Daoy (cell line): ENCODE measurements around the gene ENDOG. TPM values are rescaled to one million over a fixed set of nuclear protein-coding genes. Genes with fewer than 3 reads are reported as not detected.
A peak's percentile ranks its signal among the peaks of the same experiment; 100 is the strongest.
"Not testable (repeated sequence)": the region's sequence is repeated elsewhere in the genome, so short reads cannot be mapped to it uniquely, and the experiment has no call there.

ENCODE experiments used
- DNase-seq: peaks from one replicate; pipeline ENCODE4 v3.0.0-alpha.2; 2015; ENCODE audit warnings: low read depth
- total RNA-seq: library from RNA; depleted of rRNA; stranded (reverse); fragments of >200 nt; shearing (Covaris generic); gene quantifications from 2 replicates; pipeline ENCODE4 v1.2.3, GENCODE V29; 2014; rRNA removed

ENDOG gene
- total RNA-seq = 14.1 and 17.8 TPM in 2 replicates

GRCh38 chr9:128818099-128818838, at the start of gene ENDOG:
ENDOG (plus strand) TSS chr9:128818500; CDS start chr9:128818685, 185 bp downstream.
- DNase-seq = peak; percentile 99

GRCh38 chr9:128768606-128769005, 49.7 kb upstream of the ENDOG start:
- no peak for DNase-seq

DNA sequence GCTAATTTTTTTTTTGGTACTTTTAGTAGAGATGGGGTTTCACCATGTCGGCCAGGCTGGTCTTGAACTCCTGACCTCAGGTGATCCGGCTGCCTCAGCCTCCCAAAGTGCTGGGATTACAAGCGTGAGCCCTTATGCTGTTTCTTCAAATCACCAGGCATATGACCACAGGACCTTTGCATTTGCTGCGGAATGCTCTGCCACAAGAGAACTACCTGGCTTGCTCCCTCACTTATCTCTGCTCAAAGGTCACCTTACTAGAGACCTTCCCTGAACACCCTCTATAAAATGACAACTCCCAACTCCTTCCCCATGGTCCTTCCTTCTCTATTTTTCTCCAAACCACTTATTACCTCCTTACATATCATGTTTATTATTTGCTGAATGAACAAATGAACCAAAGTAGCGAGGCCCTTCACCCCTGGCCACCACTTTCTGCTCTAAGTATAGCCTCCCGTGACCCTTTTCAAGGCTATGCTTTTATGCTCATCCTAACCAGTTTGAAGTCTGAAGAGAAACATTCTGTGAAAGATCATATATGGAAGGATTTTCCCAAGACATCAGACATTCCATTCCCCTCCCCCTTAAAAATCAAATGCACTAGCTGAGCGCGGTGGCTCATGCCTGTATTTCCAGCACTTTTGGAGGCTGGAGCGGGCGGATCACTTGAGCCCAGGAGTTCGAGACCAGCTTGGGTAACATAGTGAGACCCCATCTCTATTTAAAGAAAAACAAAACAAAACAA, 47.8 kb upstream of the ENDOG start:
- DNase-seq = no peak

DNA sequence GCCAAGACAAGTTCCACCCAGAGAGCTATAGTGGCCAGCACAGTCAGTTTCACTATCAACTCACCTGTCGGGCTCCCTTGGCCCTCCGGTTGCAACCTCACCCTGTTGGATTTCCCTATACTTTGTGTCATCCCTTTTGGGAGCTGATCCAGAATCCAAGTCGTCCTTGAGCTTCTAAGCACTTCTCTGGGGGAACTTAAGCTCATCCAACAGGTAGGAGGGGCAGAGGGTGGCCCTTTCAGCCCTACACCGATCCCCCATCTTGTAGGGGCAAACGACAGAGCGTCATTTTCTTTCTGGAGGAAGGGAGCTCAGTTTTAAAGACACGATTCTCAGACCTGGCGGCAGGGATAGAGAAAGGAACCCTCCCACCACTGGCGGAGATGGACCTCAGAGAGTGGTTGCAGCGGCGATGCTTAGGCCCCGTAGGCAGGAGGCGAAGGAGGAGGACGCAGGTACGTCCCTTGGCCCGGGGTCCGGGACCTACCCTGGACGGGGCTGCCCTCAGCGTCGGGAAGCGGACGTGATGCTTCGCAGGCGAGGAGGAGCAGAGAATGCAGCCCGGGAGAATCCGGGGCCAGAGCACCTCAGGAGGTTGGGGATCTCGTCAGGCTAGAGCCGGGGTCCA, 47.1 kb upstream of the ENDOG start:
- DNase-seq = no peak

DNA sequence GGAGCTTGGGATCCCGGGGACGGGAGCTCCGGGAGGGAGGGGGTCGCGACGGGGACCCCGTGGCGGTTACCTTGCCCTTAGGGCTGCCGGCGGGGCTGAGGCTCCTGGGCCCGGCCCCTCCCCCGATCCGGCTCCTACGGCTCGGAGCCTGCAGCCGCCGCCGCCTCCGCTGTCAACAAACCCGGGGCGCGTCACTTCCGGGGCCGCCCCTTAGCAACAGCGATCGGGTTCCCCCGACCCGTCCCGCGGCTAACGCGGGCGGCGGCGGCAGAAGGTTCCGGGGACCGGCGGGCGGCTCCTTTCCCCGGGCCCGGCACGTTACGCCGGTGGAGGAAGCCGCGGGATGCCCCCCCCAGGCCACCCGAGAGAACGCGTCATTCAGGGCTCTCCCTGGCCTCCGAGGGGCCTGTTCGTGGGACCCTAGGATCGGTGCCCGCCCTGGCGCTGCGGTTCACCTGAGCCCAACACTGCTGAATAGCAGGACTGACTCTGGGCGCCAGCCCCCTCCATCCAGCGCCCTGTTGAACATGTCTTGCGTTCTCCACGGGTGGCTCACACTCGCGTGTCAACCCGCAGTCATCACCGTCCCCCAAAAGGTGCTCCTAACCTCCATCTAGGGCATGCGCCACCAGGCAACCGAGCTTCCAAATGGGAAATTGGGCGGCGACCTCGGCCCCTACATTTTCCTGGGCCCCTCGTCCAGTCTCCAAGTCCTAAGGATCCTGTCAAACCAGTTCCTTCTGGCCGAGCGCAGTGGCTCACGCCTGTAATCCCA, 46.4 kb upstream of the ENDOG start, which contains the start of gene ZER1:
ZER1 (minus strand) TSS at position 183 of the 775 bp plus-strand sequence. CDS start 16,362 bp downstream, outside the sequence.
- peak; percentile 94 for DNase-seq

DNA sequence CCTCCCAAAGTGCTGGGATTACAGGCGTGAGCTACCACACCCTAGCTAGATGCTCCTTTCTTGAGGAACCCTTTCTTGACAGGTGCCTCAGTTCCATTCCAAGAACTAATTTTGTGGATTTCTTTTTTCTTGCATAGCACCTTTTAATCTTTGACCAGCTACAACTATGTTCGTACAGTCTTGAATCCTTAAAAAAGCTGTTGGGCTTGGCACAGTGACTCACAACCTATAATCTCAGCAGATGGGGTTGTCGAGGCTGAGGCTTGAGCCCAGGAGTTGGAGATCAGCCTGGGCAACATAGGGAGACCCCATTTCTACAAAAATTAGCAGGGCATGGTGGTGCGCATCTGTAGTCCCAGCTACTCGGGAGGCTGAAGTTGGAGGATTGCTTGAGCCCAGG, 45.3 kb upstream of the ENDOG start:
- no peak for DNase-seq

- DNase-seq = no peak
Measured at GRCh38 chr9:128774804-128775203, 43.5 kb upstream of the ENDOG start.

DNA sequence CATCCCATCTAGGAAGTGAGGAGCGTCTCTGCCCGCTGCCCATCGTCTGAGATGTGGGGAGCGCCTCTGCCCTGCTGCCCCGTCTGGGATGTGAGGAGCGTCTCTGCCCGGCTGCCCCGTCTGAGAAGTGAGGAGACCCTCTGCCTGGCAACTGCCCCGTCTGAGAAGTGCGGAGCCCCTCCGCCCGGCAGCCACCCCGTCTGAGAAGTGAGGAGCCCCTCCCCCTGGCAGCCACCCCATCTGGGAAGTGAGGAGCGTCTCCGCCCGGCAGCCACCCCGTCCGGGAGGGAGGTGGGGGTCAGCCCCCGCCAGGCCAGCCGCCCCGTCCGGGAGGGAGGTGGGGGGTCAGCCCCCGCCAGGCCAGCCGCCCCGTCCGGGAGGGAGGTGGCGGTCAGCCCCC, 38.2 kb upstream of the ENDOG start:
- not testable (repeated sequence) for DNase-seq

GRCh38 chr9:128781187-128782070, 36.9 kb upstream of the ENDOG start:
- DNase-seq = no peak

DNA sequence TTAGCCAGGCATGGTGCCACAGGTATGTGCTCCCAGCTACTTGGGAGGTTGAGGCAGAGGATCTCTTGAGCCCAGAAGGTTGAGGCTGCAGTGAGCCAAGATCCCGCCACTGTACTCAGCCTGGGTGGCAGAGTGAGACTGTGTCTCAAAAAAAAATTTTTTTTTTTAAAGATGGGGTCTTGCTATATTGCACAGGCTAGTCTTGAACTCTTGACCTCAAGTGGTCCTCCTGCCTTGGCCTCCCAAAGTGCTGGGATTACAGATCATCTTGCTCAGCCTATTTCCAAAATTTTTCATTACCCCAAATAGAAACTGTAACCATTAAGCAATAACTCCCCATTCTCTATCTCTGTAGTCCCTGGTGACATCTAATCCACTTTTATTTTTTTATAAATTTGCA, 35.6 kb upstream of the ENDOG start:
- DNase-seq = no peak

GRCh38 chr9:128785427-128785826, 32.9 kb upstream of the ENDOG start:
- DNase-seq = no peak

DNA sequence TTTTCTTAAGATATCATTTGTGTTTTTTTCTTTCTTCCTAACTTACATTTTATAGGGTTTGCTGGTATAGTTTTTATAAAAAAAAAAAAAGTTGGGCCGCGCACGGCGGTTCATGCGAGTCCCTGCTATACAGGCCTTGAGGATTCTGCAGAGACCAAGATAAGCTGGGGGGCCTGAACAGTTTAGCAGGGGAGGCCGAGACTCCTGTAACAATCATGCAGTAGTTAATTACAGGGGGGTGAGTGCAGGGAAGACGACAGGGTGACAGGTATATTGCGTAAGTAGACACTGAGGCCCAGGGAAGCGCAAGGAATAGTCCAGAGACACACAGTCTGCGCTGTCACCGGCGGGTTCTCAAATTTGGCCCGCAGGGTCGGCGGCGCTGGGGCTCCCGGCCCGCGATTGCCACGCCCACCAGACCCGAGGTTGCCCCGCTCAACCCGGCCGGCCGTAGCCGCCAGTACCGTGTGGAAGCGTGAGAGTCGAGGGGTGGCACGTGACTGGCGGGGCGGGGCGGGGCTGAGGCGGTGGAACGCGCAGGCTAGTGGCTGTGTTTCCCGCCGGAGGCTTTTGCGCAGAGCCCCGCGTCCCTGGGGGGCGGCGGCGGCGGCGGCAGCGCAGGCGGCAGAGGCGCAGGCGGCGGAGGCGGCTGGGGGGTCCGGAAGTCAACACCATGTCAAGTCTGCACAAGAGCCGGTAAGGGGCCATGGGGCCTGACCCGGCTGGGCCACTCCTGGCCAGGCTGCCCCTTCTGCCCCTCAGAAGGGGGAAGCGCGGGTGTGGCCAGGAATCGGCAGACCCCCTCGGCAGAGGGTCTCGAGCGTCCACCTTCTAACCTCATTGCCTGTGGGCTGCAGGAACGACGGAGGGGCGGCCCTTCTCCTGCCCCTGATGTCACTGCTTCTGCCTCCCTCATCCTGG, 31.4 kb upstream of the ENDOG start, which contains the start of gene TBC1D13:
TBC1D13 (plus strand) TSS at position 573 of the 921 bp plus-strand sequence; CDS start at position 674, 101 bp downstream.
- DNase-seq = peak; percentile 92

GRCh38 chr9:128787659-128788058, 30.6 kb upstream of the ENDOG start:
- DNase-seq = no peak

DNA sequence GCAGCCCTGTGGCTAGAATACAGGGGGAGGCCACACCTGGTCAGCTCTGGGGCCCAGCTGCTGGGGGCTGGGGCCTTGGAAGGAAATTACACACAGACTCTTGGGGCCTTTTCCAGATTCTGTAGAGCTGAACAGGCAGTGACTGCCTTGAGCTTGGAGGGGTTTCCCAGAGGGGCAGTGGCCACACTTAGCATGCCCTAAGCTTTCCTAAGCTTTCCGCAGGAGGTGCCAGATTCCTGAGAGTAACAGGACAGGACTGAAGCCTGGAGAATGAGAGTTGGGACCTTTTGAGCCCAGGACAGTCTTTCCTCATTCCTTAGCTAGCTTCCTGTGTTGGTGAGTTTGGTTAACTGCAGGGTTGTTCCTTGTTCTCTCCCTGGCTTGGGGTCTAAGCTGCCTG, 29.9 kb upstream of the ENDOG start:
- no peak for DNase-seq

DNA sequence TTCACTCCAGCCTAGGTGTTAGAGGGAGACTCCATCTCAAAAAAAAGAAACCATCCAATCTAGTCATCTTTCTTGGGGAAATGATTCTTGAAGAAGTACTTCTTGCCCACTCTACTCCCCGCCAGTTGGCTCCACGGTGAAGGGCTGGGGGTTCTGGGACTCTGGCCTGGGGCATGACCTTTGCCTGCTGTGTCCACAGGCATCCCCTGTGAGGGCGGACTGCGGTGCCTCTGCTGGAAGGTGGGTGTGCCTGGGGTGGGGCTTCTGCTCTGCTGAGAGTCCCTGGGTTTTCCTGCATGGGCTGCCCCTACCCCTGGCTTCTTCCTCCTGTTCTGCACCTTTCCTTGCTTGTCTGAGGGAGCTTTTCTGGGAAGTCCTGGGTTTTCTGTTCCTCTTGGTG, 27.8 kb upstream of the ENDOG start:
- no peak for DNase-seq

- no peak for DNase-seq
Measured at GRCh38 chr9:128792134-128792533, 26.2 kb upstream of the ENDOG start.

- no peak for DNase-seq
Measured at GRCh38 chr9:128792978-128793686, 25.2 kb upstream of the ENDOG start.

DNA sequence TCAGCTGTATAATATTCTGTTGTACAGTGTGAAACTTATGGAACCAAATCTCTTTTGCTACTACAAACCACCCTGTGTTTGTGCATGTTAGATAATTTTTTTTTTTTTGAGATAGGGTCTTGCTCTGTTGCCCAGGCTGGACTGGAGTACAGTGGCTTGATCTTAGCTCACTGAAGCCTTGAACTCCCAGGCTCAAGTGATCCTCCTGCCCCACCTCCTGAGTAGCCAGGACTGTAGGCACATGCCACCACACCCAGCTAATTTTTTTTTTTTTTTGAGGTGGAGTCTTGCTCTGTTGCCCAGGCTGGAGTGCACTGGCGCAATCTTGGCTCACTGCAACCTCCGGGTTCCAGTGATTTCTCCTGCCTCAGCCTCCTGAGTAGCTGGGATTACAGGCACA, 23.3 kb upstream of the ENDOG start:
- DNase-seq = not testable (repeated sequence)

- DNase-seq = no peak
Measured at GRCh38 chr9:128798896-128799295, 19.4 kb upstream of the ENDOG start.
